ENCODE data around the gene BFAR.
"Not testable (repeated sequence)": the region's sequence is repeated elsewhere in the genome, so short reads cannot be mapped to it uniquely, and the experiment has no call there.

The BFAR gene

GRCh38 chr16:14701859-14702258 is 69.1 kb downstream of the BFAR start:
- DNase-seq, result not testable (repeated sequence)

GRCh38 chr16:14702672-14703071 is 69.9 kb downstream of the BFAR start:
- DNase-seq, result not testable (repeated sequence)

GRCh38 chr16:14703156-14704011 is 70.6 kb downstream of the BFAR start, which contains the start of gene NPIPA3:
Gene NPIPA3, plus strand, starts transcription at chr16:14703411. Its CDS starts 5,533 bp downstream, at chr16:14708944.
- DNase-seq, result not testable (repeated sequence)

All from NCI-H1048 (cell line).